ENCODE data around the gene KLHL12. TPM values are rescaled to one million over a fixed set of nuclear protein-coding genes. Genes with fewer than 3 reads are reported as not detected.

Gene KLHL12
- total RNA-seq, 6 experiments from 2014 or later = 19.8 to 28.6 (median 23.5) TPM

- no peak overlapping the region for H3K4me3 Mint-ChIP-seq
- no peak overlapping the region for H3K27ac Mint-ChIP-seq
- TF ChIP-seq CTCF (IDR thresholded peaks at IDR 0.05) = no peak
- H3K9me3 Mint-ChIP-seq = no peaks in the 10 kb centered on the region
- no peak for DNase-seq
- peaks cover 7% of the 10 kb centered on the region; the same call in 1 of the 2 replicates for H3K36me3 Mint-ChIP-seq (ENCODE audit: low read depth)
- H3K4me1 Mint-ChIP-seq (ENCODE audit: low read depth) = peaks cover 49% of the 10 kb centered on the region
- no peaks in the 10 kb centered on the region; the same call in 1 of the 2 replicates for H3K27me3 Mint-ChIP-seq (ENCODE audit: insufficient read depth)
These were observed 27.2 kb upstream of the KLHL12 start for GRCh38 chr1:202954057-202954745.

- Mint-ChIP-seq H3K4me1 (ENCODE audit: low read depth) (peaks cover 41% of the 10 kb centered on the region), H3K27me3 (ENCODE audit: insufficient read depth) (no peaks in the 10 kb centered on the region; the same call in 1 of the 2 replicates), H3K9me3 (no peaks in the 10 kb centered on the region), H3K27ac (no peak overlapping the region), H3K4me3 (no peak overlapping the region), H3K36me3 (ENCODE audit: low read depth) (peaks cover 7% of the 10 kb centered on the region; the same call in 1 of the 2 replicates)
- no peak for TF ChIP-seq CTCF (IDR thresholded peaks at IDR 0.05)
- DNase-seq = no peak
These were observed 26.4 kb upstream of the KLHL12 start for GRCh38 chr1:202953392-202953791.

GRCh38 chr1:202952818-202953217, 25.8 kb upstream of the KLHL12 start:
- Mint-ChIP-seq H3K27ac (no peak overlapping the region; the same call in 1 of the 2 replicates), H3K27me3 (ENCODE audit: insufficient read depth) (no peaks in the 10 kb centered on the region; the same call in 1 of the 2 replicates), H3K9me3 (no peaks in the 10 kb centered on the region), H3K4me3 (no peak overlapping the region), H3K36me3 (ENCODE audit: low read depth) (peaks cover 11% of the 10 kb centered on the region; the same call in 1 of the 2 replicates), H3K4me1 (ENCODE audit: low read depth) (peaks cover 40% of the 10 kb centered on the region)
- no peak for TF ChIP-seq CTCF (IDR thresholded peaks at IDR 0.05)
- no peak for DNase-seq

- Mint-ChIP-seq H3K9me3 (no peaks in the 10 kb centered on the region), H3K4me1 (ENCODE audit: low read depth) (peaks cover 35% of the 10 kb centered on the region), H3K4me3 (no peak overlapping the region), H3K36me3 (ENCODE audit: low read depth) (peaks cover 11% of the 10 kb centered on the region; the same call in 1 of the 2 replicates), H3K27me3 (ENCODE audit: insufficient read depth) (no peaks in the 10 kb centered on the region; the same call in 1 of the 2 replicates), H3K27ac (no peak overlapping the region)
- DNase-seq = no peak
- TF ChIP-seq CTCF (IDR thresholded peaks at IDR 0.05) = no peak
These were observed 25.1 kb upstream of the KLHL12 start for GRCh38 chr1:202952099-202952498.

- H3K27ac Mint-ChIP-seq = peak overlapping the region; percentile 34; the same call in 1 of the 2 replicates
- no peak for TF ChIP-seq CTCF (IDR thresholded peaks at IDR 0.05)
- H3K36me3 Mint-ChIP-seq (ENCODE audit: low read depth) = peaks cover 11% of the 10 kb centered on the region
- H3K4me1 Mint-ChIP-seq (ENCODE audit: low read depth) = peaks cover 29% of the 10 kb centered on the region
- H3K27me3 Mint-ChIP-seq (ENCODE audit: insufficient read depth) = no peaks in the 10 kb centered on the region; the same call in 1 of the 2 replicates
- no peak for DNase-seq
- no peak overlapping the region for H3K4me3 Mint-ChIP-seq
- no peaks in the 10 kb centered on the region for H3K9me3 Mint-ChIP-seq
These were observed 24.4 kb upstream of the KLHL12 start for GRCh38 chr1:202951437-202951836.
